ENCODE results near the gene CCDC87.

Gene CCDC87

GRCh38 chr11:66564538-66564937 lies 28.3 kb downstream of the CCDC87 start:
- Histone ChIP-seq H3K27me3 (ENCODE audit: low read depth, low read length) (no peaks in the 10 kb centered on the region), H4K20me1 (ENCODE audit: insufficient read depth, low read length) (no peaks in the 10 kb centered on the region), H3K4me3 (ENCODE audit: low read length) (no peak overlapping the region), H3K36me3 (replicated peaks; ENCODE audit: low read depth, low read length) (no peaks in the 10 kb centered on the region), H3K4me2 (ENCODE audit: low read length) (no peak overlapping the region), H3K9ac (ENCODE audit: low read length) (no peak overlapping the region), H2AFZ (ENCODE audit: low read depth, low read length) (no peak overlapping the region), H3K4me1 (ENCODE audit: low read length) (no peaks in the 10 kb centered on the region), H3K79me2 (ENCODE audit: low read length) (no peaks in the 10 kb centered on the region), H3K27ac (ENCODE audit: low read length) (no peak overlapping the region), H3K9me3 (ENCODE audit: insufficient read depth, low read length) (no peaks in the 10 kb centered on the region)
- TF ChIP-seq, protein P1, sequence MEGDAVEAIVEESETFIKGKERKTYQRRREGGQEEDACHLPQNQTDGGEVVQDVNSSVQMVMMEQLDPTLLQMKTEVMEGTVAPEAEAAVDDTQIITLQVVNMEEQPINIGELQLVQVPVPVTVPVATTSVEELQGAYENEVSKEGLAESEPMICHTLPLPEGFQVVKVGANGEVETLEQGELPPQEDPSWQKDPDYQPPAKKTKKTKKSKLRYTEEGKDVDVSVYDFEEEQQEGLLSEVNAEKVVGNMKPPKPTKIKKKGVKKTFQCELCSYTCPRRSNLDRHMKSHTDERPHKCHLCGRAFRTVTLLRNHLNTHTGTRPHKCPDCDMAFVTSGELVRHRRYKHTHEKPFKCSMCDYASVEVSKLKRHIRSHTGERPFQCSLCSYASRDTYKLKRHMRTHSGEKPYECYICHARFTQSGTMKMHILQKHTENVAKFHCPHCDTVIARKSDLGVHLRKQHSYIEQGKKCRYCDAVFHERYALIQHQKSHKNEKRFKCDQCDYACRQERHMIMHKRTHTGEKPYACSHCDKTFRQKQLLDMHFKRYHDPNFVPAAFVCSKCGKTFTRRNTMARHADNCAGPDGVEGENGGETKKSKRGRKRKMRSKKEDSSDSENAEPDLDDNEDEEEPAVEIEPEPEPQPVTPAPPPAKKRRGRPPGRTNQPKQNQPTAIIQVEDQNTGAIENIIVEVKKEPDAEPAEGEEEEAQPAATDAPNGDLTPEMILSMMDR (IDR thresholded peaks at IDR 0.05; ENCODE audit: low read depth, low read length): no peak
- no peak for TF ChIP-seq EZH2phosphoT487 (IDR thresholded peaks at IDR 0.05; ENCODE audit: low read depth)

GRCh38 chr11:66563832-66564231 lies 29.0 kb downstream of the CCDC87 start:
- no peaks in the 10 kb centered on the region for H3K27me3 ChIP-seq (ENCODE audit: low read depth, low read length)

GRCh38 chr11:66562907-66563583 lies 29.8 kb downstream of the CCDC87 start:
- H3K36me3 ChIP-seq (replicated peaks; ENCODE audit: low read depth, low read length): no peaks in the 10 kb centered on the region
- no peaks in the 10 kb centered on the region for H3K9me3 ChIP-seq (ENCODE audit: insufficient read depth, low read length)
- no peak overlapping the region for H3K4me2 ChIP-seq (ENCODE audit: low read length)
- H3K27me3 ChIP-seq (ENCODE audit: low read depth, low read length): no peaks in the 10 kb centered on the region
- H3K4me1 ChIP-seq (ENCODE audit: low read length): no peaks in the 10 kb centered on the region
- no peaks in the 10 kb centered on the region for H4K20me1 ChIP-seq (ENCODE audit: insufficient read depth, low read length)
- H3K79me2 ChIP-seq (ENCODE audit: low read length): no peaks in the 10 kb centered on the region
- H2AFZ ChIP-seq (ENCODE audit: low read depth, low read length): no peak overlapping the region
- no peak overlapping the region for H3K9ac ChIP-seq (ENCODE audit: low read length)
- no peak overlapping the region for H3K4me3 ChIP-seq (ENCODE audit: low read length)
- no peak for TF ChIP-seq EZH2phosphoT487 (IDR thresholded peaks at IDR 0.05; ENCODE audit: low read depth)
- TF ChIP-seq, protein P1 (IDR thresholded peaks at IDR 0.05; ENCODE audit: low read depth, low read length): no peak
- no peak overlapping the region for H3K27ac ChIP-seq (ENCODE audit: low read length)

More at GRCh38 chr11:66563832-66564231, 29.0 kb downstream of the CCDC87 start:
- Histone ChIP-seq H2AFZ (ENCODE audit: low read depth, low read length) (no peak overlapping the region), H3K4me2 (ENCODE audit: low read length) (no peak overlapping the region), H3K9ac (ENCODE audit: low read length) (no peak overlapping the region), H3K4me3 (ENCODE audit: low read length) (no peak overlapping the region), H3K79me2 (ENCODE audit: low read length) (no peaks in the 10 kb centered on the region), H3K36me3 (replicated peaks; ENCODE audit: low read depth, low read length) (no peaks in the 10 kb centered on the region), H3K4me1 (ENCODE audit: low read length) (no peaks in the 10 kb centered on the region), H3K27ac (ENCODE audit: low read length) (no peak overlapping the region), H3K9me3 (ENCODE audit: insufficient read depth, low read length) (no peaks in the 10 kb centered on the region), H4K20me1 (ENCODE audit: insufficient read depth, low read length) (no peaks in the 10 kb centered on the region)
- TF ChIP-seq, protein P1 (IDR thresholded peaks at IDR 0.05; ENCODE audit: low read depth, low read length): no peak
- TF ChIP-seq EZH2phosphoT487 (IDR thresholded peaks at IDR 0.05; ENCODE audit: low read depth): no peak

DNA sequence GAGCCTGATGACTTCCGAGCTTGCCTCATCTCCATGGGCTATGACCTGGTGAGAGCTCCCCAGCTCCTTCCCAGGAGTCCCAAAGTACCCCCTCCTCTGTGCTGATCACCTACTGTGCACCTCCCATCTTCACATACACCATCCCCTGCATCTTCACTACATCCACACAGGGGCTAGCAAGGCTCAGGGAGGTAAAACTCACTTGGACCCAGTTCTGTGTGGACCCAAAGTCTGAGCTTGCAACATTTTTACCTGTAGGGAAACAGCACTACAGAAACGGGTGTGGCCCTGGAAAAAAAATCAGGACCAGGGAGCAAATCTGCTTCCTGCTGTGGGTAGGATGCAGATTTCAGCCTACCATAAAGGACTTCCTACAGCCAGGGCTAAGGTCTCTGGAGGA lies 30.6 kb downstream of the CCDC87 start:
- H4K20me1 ChIP-seq (ENCODE audit: insufficient read depth, low read length): no peaks in the 10 kb centered on the region
- H3K27ac ChIP-seq (ENCODE audit: low read length): no peak overlapping the region

More for the DNA sequence above, 30.6 kb downstream of the CCDC87 start:
- H2AFZ ChIP-seq (ENCODE audit: low read depth, low read length): no peak overlapping the region
- no peaks in the 10 kb centered on the region for H3K4me1 ChIP-seq (ENCODE audit: low read length)
- no peaks in the 10 kb centered on the region for H3K79me2 ChIP-seq (ENCODE audit: low read length)
- H3K9ac ChIP-seq (ENCODE audit: low read length): no peak overlapping the region
- no peaks in the 10 kb centered on the region for H3K9me3 ChIP-seq (ENCODE audit: insufficient read depth, low read length)
- TF ChIP-seq, protein P1 (IDR thresholded peaks at IDR 0.05; ENCODE audit: low read depth, low read length): no peak
- no peaks in the 10 kb centered on the region for H3K36me3 ChIP-seq (replicated peaks; ENCODE audit: low read depth, low read length)
- no peak overlapping the region for H3K4me2 ChIP-seq (ENCODE audit: low read length)
- no peaks in the 10 kb centered on the region for H3K27me3 ChIP-seq (ENCODE audit: low read depth, low read length)
- H3K4me3 ChIP-seq (ENCODE audit: low read length): no peak overlapping the region

Data from OCI-LY3 (cell line).